Activated CD4-positive, alpha-beta T cell treated with anti-CD3 and anti-CD28 coated beads, Interleukin-2, amount 50 U/mL, for 1 hour (primary cell): ENCODE measurements around the gene SIRT7.

Source experiments
- DNase-seq: peaks from one replicate; pipeline ENCODE4 v3.0.0-alpha.2; 2020

SIRT7 gene, protein sequence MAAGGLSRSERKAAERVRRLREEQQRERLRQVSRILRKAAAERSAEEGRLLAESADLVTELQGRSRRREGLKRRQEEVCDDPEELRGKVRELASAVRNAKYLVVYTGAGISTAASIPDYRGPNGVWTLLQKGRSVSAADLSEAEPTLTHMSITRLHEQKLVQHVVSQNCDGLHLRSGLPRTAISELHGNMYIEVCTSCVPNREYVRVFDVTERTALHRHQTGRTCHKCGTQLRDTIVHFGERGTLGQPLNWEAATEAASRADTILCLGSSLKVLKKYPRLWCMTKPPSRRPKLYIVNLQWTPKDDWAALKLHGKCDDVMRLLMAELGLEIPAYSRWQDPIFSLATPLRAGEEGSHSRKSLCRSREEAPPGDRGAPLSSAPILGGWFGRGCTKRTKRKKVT

GRCh38 chr17:81917565-81918332 lies at the start of gene SIRT7:
SIRT7 (minus strand) TSS chr17:81918176; CDS start chr17:81918131, 45 bp downstream.
- peak; percentile 80 for DNase-seq

DNA sequence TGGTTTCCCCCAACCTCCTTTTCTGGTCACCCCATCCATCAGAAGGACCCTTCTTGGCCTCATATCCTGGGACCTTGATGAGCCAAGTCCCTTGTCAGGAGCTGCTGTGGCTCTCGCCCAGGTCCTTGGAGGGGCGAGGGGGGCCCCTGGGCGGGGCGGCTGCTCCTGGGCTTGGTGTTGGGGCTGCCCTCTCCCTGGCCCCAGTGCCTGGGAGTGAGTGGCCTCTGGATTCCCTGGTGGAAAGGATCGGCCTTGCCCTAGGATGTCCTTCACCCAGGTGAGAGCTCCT lies 49.2 kb upstream of the SIRT7 start:
- no peak for DNase-seq

GRCh38 chr17:81966343-81967243 lies 48.6 kb upstream of the SIRT7 start:
- no peak for DNase-seq

- no peak for DNase-seq
Measured at GRCh38 chr17:81964081-81964849, 46.3 kb upstream of the SIRT7 start.

- DNase-seq = no peak
Measured at GRCh38 chr17:81962499-81963441, 44.8 kb upstream of the SIRT7 start.

DNA sequence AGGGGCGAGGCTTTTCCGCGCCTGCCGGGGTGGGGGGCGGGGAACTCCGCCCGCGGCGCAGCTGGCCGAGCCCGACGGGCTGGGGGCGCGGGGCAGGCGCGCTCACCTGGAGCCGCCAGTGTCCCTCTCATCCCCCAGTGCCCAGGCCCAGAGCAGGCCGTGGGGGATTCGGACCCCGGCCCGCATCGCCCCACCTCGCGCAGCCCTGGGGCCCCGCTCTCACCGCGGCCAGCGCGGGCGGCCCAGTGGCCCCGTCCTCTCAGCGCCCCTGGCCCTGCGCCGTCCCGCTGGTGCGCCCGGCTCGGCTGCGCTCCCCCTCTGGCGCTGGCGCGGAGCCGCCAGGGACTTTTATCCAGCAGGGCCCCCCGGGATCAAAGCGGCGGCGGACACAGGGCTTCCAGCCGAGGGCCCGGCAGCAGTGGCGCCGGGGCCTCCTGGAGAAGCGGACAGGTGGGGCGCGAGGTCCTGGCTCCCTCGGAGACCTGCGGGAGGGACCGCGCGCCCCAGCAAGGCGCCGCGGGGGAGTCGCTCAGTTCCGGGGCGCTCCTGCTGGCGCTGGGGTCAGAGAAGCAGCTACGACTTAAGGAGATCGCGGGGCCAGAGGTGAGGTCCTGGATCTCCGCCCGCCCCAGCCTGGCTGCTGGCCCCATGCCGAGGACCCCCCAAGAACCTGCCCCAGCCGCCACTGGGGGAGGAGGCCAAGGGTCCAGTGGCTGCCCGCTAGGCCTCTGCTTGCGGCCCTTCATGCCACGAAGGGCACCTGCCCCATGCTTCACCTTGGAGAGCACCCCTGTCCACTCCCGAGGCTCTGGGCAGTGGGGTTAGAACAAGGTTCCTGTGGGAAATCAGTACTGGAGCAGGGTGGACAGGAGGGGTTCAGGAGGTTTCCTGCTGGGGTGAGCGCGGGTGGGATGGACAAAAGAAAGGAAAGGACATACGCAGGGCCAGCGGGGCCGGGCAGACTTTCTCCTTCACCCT lies 43.8 kb upstream of the SIRT7 start:
- DNase-seq = no peak

- DNase-seq = no peak
Measured at GRCh38 chr17:81961087-81961511, 43.1 kb upstream of the SIRT7 start, which contains the start of gene NOTUM. NOTUM (minus strand) TSS chr17:81961187; CDS start chr17:81960909, 278 bp downstream.

DNA sequence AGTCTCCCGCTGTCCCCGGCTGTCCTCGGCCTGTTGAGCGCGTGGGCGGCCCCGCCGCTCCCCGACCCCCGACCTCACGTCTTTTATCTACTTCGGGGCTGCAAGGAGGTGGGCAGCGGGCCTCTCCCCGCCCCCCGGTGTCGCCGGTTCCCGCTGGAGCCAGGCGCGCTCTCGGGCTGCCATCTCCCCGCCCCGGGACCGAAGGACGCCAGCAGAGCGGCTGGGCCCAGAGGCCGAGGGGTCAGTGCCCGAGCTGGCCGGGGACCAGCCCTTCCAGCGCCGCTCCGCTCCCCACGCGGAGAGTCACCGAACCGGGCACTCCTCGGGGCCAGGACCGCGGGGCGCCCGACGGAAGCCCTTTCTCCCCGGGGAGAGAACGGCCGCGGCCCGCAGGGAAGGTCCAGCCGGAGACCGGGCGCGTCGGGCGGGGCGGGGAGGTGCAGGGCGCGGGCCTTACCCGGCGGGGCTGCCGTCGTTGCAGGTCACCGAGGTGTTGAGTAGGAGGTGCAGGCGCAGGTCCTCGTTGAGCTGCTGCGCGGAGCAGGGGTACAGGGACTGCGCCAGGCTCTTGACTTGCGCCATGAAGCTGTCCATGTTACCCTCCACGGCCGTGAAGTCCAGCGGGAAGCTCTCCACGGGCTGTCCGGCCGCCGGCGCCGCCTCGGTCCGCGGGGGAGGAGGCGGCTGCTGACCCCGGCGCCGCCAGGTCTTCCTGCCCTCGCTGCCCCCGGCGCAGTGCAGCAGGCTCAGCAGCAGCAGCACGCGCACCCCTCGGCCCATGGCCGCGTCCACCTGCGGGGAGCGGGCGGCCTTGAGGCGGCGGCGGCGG lies 42.4 kb upstream of the SIRT7 start:
- no peak for DNase-seq

DNA sequence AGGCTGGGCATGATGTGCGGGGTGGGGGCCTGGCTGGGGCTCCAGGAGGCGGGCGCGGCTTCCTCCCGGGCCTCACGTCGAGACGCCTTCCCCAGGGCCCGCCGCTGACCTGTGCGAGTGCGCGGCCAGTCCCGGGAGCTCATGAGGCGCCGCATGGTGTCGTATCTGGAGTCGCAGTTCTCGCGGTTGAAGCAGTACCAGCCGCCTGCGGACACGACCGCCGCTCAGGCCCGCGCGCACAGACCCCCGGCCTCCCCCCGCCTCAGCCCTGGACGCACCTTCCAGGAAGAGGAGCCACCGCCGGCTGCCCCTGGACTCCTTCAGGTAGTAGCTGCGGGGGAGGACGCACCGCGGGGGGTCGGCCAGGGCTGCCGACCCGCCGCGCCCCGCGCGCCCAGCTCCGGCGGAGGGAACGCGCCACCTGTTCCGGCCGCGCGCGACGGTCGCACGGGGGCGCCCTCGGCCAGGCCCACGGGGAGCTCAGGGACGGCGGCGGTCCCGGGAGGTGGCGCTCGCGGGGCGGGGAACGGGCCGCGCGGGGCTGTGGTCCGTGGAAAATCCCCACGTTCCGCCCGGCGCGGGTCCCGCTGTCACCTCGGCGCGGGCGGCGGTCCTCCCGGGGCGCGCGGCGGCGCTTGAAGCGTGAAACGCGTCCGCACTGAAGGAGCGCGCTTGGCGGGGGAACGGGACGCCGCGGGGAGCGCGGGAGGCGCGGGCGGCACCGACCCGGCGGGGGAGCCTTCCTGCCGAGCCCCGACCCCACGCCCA lies 41.6 kb upstream of the SIRT7 start:
- DNase-seq = peak; percentile 82

GRCh38 chr17:81958633-81959342 lies 40.8 kb upstream of the SIRT7 start:
- no peak for DNase-seq

DNA sequence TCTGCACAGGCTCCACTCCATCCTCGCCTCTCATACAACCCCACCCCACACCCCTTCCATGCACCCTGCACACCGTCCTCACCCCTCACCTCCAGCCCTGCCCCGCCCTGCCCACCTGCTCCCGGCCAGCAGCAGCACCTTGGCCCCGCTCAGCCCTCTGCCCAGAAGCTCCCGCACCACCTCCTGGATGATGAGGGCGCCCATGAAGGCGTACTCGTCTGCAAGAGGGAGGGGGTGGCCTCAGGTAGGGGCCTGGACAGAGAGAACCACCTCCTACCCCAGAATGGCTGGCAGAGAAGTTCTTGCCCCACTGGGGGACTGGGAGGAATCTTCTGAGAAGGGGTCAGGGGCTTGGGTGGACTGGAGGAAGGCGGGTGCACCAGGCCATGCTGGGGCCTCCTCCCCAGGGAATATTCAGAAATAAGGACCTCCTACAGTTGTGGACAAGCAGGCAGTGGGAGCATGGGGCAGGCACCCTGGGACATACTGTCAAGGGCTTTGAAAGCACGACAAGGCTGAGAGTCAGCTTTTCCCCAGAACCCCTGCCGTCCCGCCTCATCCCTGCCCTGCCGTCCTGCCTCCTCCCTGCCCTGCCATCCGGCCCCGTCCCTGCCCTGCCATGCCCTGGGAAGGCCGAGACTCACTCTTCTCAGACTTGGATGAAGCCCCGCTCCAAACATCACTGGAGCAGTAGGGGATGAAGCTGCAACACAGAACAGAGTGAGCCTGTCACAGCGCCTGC lies 39.9 kb upstream of the SIRT7 start:
- no peak for DNase-seq

- DNase-seq = no peak
Measured at GRCh38 chr17:81956607-81957589, 38.9 kb upstream of the SIRT7 start.

GRCh38 chr17:81955756-81956544 lies 38.0 kb upstream of the SIRT7 start:
- DNase-seq = no peak

GRCh38 chr17:81955058-81955681 lies 37.2 kb upstream of the SIRT7 start:
- no peak for DNase-seq
